T-helper 2 cell (primary cell): ENCODE data around the gene CHTF18.
"Not testable (repeated sequence)": the region's sequence is repeated elsewhere in the genome, so short reads cannot be mapped to it uniquely, and the experiment has no call there.

Experiments
- DNase-seq, 5 experiments: peaks; one replicate each; pipeline versions ENCODE4 v3.0.0 to v3.0.0-alpha.2; 2012 to 2022

The CHTF18 gene

GRCh38 chr16:760545-761343 lies 27.7 kb upstream of the CHTF18 start, which contains the start of gene MSLN:
Gene MSLN, plus strand, starts transcription at chr16:760734. Its CDS starts 1,947 bp downstream, at chr16:762681.
- no peak for DNase-seq

DNA sequence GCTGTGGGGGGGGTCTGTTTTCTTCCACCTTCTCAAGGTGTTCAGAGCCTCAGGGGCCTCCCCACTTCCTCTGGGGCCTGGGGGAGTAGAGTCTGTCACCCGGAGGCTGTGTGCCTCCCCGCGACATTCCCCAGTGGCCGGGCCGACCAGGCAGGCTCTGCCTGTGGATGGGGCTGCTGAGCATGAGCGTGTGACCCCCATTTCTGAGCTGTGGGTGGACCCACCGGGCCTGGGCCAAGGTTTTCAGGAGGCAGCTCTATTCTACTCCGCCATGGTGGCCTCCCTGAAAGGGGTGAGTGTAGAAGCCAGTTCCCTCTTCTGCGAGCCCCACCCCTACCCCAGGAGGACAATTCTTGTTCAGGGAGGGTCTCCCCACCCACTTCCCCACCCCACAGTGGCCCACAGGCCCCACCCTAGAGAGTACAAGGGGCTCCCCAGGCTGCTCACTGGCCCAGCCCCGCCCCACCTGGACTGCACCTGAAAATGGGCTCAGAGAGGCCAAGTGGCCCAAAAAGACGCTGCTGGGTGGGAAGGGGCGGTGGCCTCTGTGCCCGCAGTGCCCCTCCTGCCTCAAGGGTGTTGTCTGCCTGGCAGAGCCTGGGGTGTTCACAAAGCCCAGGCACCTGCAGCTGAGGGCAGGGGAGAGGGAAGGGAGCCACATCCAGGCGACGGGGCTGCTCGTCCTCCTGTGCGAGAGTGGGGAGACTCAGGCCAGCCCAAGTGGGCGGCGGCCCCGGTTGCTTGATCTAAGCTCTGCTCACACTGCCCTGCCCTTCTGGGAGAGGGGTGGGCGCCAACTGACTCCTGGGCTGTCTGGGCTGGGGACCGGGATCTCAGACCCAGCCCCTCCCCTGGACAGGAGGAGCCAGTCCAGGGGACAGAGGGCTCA lies 26.6 kb upstream of the CHTF18 start:
- DNase-seq: no peak

DNA sequence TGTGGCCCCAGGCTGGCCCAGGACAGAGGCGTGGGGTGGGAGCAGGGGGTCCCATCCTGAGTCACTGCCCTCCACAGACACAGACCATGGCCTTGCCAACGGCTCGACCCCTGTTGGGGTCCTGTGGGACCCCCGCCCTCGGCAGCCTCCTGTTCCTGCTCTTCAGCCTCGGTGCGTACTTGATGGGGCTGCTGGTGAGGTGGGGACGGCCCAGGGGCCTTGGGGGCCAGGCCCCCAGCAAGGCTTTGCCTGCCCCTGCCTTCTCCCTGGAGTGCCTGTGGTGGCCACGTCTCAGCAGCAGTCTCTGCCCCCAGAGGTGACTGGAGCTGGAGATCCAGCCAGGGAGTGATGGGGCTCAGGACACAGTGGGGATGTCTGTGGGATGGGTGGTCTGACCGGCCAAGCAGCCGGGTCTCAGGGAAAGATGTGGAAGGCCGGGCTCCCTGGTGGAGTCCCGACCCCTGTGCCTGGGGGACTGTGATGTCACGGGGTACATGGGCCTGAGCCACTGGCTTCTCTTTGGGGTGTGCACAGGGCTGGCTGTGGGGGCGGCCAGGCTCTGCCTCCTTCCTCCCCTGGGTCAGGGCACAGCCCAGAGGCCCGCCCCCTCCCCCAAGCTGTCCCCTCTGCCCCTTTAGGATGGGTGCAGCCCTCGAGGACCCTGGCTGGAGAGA lies 25.7 kb upstream of the CHTF18 start:
- no peak for DNase-seq

GRCh38 chr16:763369-764183 lies 24.8 kb upstream of the CHTF18 start:
- no peak for DNase-seq

DNA sequence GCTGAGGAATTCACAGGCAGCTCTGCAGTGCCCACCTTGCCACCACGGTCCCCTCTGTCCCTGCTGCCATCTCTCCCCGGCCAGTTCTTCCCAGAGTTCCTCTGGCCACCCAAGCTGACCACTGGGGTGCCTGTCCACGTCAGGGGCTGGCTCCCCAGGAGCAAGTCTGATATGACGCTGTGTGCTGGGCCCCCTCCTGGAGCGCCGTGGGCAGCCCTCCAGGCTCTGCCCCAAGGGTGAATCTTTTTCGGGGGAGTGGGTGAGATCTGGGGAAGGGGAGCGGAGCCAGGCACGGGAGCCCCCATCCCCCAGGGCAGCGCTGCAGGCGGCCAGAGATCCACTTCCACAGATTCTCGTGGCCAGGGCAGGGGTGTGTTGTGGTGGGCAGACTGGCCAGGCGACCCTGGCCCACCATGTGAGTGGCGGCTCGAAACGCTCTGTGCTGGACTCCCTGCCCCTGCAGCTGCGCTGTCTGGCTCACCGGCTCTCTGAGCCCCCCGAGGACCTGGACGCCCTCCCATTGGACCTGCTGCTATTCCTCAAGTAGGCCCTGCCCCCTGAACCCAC lies 24.2 kb upstream of the CHTF18 start:
- DNase-seq: no peak

GRCh38 chr16:764848-765487 lies 23.5 kb upstream of the CHTF18 start:
- no peak for DNase-seq

DNA sequence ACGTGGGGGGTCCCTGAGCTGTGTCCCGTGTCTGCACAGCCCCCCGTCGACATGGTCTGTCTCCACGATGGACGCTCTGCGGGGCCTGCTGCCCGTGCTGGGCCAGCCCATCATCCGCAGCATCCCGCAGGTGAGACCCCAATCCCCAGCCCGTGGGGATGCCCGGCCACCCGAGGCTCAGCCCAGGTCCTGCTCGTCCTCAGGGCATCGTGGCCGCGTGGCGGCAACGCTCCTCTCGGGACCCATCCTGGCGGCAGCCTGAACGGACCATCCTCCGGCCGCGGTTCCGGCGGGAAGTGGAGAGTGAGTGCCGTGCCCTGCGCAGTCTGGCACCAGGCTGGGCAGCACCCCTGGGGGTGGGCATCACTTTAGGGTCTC lies 22.9 kb upstream of the CHTF18 start:
- DNase-seq: no peak

GRCh38 chr16:766008-766819 lies 22.2 kb upstream of the CHTF18 start:
- no peak for DNase-seq

- DNase-seq: no peak
Observed at GRCh38 chr16:766820-767640, 21.4 kb upstream of the CHTF18 start.

DNA sequence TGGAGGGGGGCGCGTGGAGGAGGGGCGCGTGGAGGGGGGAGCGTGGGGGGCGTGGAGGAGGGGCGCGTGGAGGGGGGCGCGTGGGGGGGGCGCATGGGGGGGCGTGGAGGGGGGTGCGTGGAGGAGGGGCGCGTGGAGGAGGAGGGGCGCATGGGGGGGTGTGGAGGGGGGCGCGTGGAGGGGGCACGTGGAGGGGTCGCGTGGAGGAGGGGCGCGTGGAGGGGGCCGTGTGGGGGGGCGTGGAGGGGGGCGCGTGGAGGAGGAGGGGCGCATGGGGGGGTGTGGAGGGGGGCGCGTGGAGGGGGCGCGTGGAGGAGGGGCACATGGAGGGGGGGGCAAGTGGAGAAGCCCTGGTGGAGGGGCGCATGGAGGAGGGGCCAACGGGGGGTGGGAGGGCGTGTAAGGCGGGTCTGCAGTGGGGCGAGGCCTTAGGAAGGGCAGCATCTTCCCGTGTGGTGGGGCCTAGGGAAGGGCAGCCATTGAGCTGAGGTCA lies 20.6 kb upstream of the CHTF18 start:
- DNase-seq: no peak

DNA sequence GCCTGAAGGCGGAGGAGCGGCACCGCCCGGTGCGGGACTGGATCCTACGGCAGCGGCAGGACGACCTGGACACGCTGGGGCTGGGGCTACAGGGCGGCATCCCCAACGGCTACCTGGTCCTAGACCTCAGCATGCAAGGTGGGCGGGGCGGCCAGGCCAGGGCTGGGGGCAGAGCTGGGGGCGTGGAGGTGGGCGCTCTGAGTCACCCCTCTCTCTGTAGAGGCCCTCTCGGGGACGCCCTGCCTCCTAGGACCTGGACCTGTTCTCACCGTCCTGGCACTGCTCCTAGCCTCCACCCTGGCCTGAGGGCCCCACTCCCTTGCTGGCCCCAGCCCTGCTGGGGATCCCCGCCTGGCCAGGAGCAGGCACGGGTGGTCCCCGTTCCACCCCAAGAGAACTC lies 20.0 kb upstream of the CHTF18 start:
- DNase-seq: no peak

- no peak for DNase-seq
Observed at GRCh38 chr16:769184-769784, 19.1 kb upstream of the CHTF18 start.

DNA sequence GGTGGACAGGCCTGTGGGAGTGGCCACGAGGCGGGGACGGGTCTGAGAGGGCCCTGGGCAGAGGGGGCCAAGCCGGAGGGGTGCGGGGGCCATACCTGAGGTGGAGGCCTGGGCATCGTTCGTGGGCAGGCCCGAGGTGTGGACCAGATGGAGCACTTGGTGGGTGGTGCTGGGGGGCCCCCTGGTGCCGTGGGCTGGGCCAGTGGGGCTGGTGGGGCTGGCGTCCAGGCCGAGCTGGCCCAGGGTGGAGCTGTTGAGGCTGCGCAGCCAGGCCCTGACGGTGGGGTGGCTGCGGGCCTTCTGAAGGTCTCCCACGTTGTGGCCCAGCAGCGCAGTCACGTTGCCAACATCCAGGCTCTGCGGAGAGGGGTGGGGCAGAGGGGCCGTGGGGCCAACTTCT lies 18.5 kb upstream of the CHTF18 start:
- DNase-seq: no peak

GRCh38 chr16:770411-770810 lies 18.0 kb upstream of the CHTF18 start:
- no peak for DNase-seq

- DNase-seq: no peak
Observed at GRCh38 chr16:772959-773358, 15.5 kb upstream of the CHTF18 start.

GRCh38 chr16:774086-775001 lies 14.1 kb upstream of the CHTF18 start:
- no peak for DNase-seq

DNA sequence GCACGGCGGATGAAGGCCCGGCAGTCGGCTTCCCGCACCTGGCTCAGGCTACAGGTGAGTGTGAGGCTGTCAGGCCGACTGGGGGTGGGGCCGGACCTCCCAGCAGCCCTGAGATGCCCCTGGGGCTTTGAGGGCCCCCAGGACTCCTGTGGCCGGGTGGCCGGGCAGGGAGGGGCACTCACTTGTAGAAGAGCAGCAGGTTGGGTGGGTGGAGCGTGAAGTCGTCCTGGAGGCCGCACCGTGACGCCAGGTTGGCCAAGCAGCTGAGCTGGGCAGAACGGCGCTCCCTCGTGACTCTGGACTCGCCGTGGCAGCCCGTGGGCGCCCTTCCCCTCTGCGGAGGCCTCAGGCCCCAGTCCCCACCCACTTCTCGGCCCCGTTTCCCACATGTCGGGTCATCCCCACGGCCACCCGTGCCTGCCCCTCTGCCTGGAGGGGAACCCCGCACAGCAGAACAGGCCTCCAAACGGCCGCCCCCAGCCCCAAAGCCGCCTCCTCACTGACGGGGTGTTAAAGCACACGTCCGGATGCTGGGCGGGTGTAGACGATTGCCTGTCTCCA lies 13.1 kb upstream of the CHTF18 start:
- no peak for DNase-seq

GRCh38 chr16:776298-776697 lies 12.1 kb upstream of the CHTF18 start:
- DNase-seq: not testable (repeated sequence)
